HG03521 (cell line): ENCODE results near the gene FAM234A.
"Not testable (repeated sequence)": the region's sequence is repeated elsewhere in the genome, so short reads cannot be mapped to it uniquely, and the experiment has no call there.

Source experiments
- ATAC-seq: cut with Tn5 transposase; IDR thresholded peaks from one replicate; pipeline ENCODE4 v1.9.1; 2021; ENCODE audit warnings: mild to moderate bottlenecking, moderate library complexity; ENCODE audit not compliant: unreplicated experiment

FAM234A gene

GRCh38 chr16:264440-264951 lies 29.9 kb downstream of the FAM234A start:
- ATAC-seq, result no peak

DNA sequence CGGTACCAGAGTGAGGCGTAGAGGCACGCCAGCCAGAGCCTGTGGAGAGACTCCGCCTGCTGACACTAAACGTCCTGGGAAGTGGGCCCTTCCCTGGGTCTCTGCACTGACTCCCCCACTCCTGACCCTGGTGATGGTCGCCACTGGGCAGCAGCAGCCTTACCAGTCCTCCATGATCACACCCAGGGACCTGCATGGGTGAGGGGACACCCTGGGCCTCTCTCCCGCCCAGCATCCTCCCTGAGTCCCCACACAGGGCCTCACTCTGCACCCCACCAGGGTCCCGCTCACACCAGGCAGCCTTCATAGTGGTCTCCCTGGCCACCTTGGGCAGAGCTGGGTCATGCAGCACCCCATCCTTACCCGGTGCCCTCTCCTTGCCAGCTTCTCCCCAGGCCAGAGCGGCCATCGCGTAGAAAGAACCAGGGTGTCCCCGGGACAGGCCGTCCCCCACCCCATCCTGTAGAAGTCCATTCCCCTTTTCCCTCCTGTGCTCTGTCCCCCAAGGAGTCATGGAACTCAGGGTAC lies 30.4 kb downstream of the FAM234A start:
- no peak for ATAC-seq

GRCh38 chr16:265711-266110 lies 31.1 kb downstream of the FAM234A start:
- ATAC-seq, result no peak

DNA sequence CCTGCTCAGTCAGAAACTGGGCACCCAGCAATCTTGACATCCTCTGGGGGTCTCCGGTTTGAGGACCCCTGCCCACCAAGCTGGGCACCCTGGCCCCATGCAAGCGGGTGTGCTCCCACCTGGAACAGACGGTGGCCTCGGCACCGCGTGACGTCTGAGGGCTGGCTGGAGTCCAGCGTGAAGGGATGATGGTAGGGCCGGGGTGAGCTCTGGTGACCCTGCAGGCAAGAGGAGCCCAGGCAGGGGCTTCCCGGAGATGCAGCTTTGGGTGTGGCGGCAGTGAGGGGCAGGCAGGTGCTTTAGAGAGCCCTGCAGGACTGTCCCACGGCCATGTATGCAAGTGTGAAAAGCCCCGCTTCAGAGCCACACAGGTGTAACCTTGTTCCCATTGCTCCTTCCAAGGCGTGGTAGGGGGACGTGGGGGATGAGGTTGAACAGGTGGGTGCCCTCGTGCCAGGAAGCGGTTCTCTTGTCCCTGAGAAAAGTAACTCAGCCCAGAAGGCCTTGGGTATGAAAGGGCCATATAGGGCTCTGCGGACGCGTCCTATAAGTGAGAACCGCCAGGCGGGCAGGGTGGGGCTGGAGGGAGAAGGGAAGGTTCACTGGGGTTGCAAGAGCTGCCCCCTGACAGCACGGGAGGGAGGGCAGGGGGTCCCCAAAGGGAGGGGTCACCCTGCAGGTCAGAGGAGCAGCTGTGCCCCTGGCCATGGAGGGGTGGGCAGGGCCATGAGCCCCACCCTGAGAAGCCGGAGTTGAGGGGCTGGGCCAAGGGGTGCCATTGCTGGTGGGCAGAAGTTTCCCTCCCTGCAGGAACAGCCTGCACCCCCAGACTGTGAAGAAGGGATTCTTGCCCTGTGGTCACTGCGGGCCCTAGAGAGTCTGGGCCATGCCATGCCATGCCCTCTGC lies 31.9 kb downstream of the FAM234A start:
- ATAC-seq, result no peak

GRCh38 chr16:267562-267961 lies 32.9 kb downstream of the FAM234A start:
- not testable (repeated sequence) for ATAC-seq

- ATAC-seq, result no peak
Observed at GRCh38 chr16:268141-269053, 33.8 kb downstream of the FAM234A start.

- no peak for ATAC-seq
Observed at GRCh38 chr16:269061-269796, 34.6 kb downstream of the FAM234A start.

DNA sequence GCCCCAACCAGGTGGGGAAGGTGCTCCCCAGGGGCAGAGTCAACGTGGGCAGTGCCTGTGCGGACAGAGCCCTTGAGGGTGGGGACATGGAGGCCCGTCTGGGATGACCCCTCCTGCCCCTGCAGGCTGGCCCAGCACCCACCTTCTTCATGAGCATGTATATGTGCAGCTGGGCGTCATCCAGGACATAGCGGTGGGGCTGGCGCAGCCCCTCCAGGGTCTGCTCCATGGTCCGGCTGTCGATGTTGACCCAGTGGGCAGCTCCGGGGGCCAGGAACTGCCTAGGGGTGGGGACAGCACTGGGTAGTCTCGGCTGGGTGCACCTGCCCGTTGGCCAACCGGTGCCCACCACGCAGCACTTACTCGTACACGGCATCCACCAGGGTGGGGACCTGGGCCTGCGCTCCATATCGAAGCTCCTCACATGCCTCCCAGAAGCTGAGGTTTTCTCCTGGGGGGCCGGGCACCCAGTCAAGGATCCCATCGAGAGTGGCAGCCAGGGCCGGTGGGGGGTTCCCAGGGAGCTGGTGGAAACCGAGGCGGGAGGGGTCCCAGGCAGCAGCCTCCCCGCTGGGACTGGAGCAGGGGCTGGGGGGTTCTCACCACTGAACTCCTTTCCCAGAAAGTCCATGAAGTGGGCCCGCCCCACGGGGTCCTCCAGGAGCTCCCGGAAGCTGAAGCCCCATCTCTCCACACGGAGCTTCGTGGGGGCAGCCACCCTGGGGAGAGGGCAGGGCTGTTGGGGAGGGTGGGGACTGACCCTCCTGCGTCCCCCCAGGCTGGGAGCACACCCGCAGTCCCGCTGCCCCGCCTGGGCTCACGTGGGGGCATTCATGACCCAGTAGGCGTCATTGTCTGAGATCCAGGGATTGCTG lies 36.0 kb downstream of the FAM234A start:
- ATAC-seq, result no peak

- no peak for ATAC-seq
Observed at GRCh38 chr16:272633-273546, 38.3 kb downstream of the FAM234A start.

DNA sequence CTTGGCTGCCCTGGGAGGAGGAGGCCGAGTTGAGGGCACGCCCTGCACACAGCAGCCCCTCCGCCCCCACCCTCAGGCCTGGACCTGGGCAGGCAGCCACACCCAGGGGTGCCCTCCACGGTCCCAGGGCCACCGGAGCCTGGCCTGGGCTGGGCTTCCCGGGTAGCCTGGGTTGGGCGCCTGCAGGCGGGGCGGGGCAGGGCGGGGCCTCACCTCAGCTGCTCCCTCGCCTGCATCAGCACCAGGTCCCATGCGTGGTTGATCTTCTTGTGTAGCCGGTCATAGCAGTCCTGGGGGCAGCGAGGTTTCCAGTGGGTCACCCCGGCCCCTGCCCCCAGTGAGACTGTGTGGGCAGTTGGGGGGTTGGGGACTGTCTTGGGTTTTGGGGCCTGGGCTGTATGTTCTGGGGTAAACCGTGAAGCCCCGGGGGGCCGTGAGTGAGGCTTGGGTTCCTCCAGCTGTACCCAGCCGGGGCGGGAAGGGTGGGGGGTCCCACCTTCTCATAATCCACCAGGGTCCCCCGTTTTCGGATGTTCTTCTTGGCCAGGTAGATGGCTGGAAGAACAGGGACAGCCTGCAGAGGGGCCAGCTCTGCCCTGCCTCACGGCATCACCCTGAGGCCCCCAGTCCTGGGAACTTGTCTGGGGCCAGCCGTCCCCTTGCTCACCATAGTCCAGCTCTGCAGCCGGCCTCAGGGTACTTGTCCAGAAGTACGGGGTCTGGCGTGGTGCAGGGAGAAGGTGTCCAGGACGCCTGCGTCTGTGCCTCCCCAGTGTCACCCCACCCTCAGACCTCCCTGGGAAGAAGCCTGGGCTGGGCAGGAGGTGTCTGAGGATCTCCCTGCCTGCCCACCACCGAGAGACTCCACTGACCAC lies 39.2 kb downstream of the FAM234A start:
- ATAC-seq, result no peak

GRCh38 chr16:275041-275641 lies 40.5 kb downstream of the FAM234A start:
- no peak for ATAC-seq

GRCh38 chr16:275786-276232 lies 41.2 kb downstream of the FAM234A start, which contains the start of gene RGS11:
RGS11 (minus strand) TSS chr16:275944; CDS start chr16:275911, 33 bp downstream.
- ATAC-seq, result no peak

GRCh38 chr16:276426-277077 lies 41.9 kb downstream of the FAM234A start:
- ATAC-seq, result no peak

- no peak for ATAC-seq
Observed at GRCh38 chr16:278863-279366, 44.3 kb downstream of the FAM234A start.

DNA sequence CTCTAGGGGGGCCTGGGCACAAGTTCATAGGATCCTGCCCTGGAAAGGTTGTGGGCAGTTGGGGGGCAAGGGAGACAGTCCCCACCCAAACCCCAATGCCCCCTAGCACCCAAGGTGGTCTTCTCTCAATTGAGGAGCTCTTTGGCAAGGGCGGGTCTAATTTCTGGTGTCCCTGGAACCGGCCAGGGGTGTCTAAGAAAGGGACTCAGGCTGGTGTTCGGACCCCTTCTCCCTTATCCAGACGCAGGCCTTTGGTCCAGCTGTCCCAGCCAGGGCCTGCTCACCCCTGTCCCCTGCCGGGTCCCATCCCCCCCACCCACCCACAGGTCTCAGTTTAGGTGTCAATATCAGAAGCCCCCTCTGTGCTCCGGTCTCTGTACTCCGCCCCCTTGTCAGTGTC lies 44.9 kb downstream of the FAM234A start:
- no peak for ATAC-seq

DNA sequence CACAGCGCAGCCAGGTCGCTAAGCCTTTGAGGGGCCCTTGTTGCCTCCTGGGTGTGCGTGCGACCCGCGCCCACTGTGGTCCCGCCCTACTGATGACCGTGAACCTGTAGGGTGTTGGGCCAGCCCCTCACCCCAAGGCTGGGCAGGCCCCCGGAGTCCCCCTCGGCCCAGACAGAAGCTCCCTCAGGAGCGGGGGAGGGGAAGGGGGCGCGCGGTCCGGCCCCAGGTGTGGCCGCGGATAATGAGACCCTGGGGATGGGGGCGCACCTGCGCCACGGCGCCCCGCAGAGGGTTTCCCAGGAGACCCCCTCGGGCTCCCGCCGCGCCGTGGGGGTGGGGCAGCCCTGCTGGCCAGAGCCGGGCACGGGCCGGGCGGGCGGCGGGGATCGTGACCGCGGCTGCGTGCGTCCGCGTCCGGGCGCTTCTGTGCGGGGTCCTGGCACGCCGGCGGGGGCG lies 45.4 kb downstream of the FAM234A start:
- ATAC-seq, result no peak
